Measurements from ENCODE around the gene AQP12B.
A peak's percentile ranks its signal among the peaks of the same experiment; 100 is the strongest.
"Not testable (repeated sequence)": the region's sequence is repeated elsewhere in the genome, so short reads cannot be mapped to it uniquely, and the experiment has no call there.

Gene AQP12B

DNA sequence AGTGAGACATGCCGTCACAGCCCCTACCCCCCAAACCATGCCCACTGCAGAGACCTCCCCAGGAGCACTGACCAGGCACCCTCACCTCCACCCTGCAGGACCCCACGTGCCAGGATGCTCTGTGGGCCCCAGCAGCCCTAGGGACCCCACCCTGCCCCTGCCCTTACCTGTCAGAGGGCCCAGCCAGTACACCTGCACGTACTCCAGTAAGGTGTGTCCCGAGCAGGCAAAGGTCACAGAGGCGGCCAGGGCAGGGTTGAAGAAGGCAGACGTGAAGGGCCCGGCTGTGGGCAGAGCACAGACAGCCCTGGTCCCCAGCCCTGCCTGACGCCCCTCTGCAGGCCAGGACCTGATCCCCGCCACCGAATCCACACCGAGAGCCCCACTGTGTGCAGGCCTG, 2.5 kb downstream of the AQP12B start:
- DNase-seq: not testable (repeated sequence)

DNA sequence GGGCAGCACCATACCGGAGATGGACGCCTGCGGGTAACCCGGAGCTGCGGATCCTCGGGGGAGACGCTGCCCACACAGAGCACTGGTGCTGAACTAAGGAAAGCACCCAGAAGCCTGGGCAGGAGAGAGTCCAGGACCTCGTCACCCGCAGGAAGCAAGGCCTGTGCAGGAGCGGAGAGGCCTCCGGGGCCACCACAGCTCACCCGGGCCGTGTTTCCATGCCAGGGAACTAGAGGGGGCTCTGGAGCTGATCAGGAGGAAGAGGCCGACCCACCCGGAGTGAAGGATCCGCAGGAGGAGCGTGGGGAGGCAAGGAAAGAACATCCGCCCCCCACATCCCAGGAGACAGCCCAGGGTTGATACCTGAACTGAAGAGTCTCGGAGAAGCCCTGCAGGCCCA, 3.8 kb downstream of the AQP12B start:
- not testable (repeated sequence) for DNase-seq

DNA sequence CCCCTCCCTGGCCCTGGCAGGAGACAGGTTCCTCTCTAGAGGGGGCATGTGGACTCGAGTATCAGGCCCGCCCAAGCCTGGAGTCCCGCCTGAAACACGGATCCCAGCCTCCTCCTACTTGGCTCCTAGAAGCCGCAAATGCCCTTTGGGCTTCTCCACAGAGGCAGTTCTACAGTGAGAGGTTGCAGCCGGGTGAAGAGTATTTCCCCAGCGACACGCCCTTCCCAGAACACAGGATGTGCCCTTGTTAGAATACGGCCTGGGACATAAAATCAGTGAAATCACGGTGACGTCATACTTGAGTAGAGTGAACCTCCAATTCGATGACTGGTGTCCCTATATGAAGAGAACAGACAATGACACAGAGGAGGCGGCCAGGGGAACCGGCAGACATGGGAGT, 4.6 kb downstream of the AQP12B start:
- DNase-seq: not testable (repeated sequence)

DNA sequence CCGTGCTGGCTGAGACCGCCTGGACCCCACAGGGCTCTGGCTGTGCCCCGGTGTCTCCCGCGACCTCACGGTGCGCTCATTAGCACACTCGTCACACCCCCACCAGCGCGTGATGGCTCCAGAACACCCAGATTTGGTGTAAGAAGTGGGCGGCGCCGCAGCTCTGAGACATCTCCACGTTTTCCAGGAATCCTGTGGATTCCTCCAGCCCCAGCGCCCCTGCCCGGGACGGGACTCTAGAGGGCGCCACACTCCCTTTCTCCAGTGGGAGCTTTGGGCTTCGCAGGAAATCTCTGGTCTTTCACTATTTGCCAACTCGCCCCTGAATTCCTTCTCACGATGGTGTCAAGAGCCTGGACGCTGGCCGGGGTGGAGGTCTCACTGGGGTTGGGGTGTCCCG, 7.3 kb downstream of the AQP12B start:
- DNase-seq: not testable (repeated sequence)

DNA sequence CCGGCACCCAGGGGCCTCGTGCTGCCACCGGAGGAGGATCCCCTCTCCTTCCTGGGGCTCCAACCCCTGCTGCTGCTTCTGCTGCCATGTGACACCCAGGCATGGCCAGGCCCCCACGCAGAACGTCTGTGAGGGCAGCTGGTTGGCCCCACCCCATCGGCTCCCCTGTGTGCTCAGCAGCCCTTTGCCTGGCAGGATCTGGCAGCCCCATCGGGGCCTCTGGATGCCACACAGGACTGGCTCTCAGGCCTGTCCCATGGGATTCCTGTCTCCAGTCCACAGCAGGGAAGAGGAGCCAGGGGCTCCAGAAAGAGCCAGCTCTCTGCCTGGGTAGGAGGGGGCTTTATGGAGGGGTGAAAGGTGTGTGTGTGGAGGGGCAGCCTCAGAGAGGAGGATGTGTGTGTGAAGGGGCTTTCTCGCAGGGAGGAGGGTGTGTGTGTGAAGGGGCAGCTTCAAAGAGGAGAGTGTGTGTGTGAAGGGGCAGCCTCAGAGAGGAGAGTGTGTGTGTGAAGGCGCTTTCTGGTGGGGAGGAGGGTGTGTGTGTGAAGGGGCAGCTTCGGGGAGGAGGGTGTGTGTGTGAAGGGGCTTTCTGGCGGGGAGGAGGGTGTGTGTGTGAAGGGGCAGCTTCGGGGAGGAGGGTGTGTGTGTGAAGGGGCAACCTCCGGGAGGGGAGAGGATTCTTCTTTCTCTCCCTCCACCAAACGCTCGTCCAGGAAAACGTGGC, 8.1 kb downstream of the AQP12B start:
- not testable (repeated sequence) for DNase-seq

DNA sequence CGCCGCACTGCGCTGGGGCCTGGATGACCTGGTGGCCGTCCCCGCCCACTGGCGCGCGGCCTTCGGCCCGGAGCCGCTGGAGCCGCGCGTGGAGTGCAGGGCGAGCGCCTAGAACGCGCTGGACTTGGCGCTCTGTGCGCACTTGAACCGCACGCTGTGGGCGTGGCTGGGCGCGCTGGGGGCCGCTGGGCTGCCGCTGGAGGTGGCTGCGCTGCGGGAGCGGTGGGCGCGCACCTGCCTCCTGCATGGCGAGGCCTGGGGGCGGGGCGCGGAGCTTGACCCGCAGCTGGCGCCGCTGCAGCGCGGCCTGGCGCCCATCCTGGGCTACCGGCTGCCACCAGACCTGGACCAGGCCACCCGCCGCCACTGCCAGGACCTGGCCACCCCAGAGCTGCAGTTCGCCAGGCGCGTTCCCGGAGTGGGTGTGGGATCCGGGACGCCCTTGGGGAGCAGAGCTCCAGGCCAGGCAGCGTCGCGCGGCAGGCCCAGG, 9.9 kb downstream of the AQP12B start:
- DNase-seq: no peak

DNA sequence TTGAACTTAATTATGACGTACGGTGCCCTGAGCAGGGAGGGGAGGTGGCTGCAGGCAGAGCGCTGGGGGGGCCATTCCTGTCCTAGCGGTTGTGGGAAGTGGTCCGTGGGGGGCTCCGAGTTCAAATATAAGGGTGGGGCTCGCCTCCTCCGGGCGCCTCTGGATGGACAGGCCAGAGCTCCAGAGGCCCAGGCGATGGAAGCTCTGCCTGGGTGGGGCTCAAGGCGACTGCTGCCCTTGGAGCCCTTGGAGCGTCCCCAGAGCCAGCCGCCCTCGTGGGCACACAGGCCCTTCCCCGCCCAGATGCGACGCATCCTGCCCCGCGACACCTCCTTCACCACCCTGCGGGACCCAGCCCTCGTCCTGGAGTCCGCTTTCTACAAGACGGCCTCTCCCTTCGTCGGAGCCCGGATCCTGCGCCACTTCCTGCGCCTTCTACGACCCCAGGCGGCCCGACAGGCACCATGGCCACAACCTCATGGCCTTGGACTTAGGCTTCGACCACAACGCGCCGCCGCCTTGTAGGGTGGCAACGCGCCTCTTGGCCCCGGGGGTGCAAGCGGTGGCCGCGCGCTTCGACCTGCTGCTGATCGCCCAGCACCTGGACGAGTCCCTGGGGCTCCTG, 10.5 kb downstream of the AQP12B start:
- DNase-seq: no peak

DNA sequence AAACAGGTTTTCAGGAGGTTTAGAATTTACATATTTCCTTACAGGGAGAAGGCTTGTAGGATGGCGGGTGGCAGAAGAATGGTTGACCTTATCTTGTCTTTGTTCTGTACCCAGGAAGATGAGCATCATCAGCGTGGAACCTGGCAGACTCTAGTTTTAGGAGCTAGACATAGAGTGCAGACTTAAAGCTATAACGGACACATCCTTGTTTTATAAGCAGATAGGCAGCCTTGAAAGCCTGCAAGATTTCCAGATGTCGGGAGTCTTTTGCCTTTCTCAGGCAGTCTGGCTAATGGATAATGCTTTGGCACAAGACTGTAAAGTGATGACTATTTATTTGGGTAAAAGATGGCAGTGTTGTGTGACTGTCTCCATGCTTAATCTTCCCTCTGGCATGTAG, 11.7 kb downstream of the AQP12B start:
- DNase-seq: no peak

DNA sequence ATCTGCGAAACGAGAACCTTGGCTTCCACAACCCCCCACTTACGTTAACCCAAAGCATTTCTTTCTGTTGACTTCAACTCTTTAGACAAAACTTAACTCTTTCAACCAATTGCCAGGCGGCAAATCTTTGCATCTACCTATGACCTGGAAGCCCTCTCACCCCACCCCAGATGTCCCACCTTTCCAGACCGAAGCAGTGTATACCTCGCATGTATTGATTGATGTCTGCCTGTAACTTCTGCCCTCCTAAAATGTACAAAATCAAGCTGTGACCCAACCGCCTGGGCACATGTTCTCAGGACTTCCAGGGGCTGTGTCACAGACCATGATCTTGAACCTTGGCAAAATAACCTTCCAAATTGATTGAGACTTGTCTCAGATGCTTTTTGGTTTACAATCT, 12.3 kb downstream of the AQP12B start:
- DNase-seq: no peak

DNA sequence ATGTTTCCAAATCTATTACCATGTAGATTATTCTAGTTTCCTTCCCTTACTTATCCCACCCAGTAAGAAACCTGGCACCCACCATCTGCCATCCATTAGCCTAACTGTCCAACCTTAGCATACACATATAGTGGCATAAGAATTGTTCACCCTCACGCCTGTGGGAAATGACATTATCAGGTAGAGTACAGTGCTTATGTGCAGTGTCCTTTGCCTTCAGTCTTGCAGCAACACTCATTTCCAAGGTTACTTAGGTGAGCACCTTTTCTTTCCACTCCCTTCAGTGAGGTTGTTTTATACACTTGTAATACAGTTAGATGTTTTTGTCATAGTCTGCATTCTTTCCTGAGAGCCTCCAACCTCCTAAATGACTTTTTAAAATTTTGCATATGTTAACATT, 18.1 kb downstream of the AQP12B start:
- DNase-seq: no peak

DNA sequence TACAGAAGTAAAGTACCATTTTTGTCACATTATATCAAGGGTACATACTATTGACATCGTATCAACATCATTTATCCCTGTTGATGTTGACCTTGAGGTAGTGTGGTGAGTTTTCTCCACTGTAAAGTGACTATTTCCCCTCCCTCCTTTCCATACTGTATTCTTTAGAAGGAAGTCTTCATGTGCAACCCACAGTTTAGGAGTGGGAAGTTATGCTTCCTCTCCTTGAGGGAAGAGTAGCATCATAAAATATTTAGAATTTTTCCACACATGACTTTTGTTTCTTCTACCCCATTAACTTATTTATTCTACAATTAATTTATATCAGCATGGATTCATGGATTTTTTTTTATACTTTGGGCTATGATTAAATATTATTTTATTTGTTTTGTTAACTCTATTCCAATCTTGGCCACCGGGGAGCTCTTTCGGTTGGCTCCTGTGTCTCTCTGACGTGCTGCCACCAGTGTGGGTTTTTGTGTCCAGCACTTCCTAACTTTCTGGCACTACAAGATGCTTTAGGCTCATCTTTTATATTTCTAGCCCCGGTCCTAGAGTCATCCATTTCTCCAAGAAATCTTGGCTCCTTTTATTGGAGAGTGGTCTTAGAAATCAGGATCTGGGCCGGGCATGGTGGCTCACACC, 19.0 kb downstream of the AQP12B start:
- no peak for DNase-seq

DNA sequence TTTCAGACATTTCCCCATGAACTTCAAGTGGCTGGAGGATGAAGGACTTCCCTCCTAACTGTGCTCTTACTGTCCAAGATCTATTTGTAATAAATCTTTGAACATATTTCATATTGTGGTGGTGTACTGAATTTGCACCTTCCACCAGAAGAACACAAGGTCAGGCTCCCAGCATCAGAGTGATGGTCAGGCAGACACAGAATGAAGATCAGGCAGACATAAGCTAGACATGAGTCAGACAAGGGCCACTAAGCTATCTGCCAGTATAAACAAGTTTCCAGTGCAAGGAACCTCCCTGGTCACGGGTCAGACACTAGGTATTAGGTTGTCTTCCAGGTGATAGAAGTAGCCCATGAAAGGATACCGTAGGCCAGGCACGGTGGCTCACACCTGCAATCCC, 20.0 kb downstream of the AQP12B start:
- no peak for DNase-seq

DNA sequence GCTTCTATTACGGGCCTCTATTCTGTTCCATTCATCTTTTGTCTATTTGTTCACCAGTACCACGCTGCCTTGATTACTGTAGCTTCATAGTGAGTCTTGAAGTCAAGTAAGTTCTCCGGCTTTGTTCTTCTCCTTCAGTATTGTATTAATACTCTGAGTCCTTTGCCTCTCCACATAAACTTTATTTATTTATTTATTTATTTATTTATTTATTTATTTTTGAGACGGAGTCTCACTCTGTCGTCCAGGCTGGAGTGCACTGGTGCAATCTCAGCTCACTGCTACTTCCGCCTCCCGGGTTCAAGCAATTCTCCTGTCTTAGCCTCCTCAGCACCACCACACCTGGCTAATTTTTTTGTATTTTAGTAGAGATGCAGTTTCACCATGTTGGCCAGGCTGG, 22.8 kb downstream of the AQP12B start:
- not testable (repeated sequence) for DNase-seq

DNA sequence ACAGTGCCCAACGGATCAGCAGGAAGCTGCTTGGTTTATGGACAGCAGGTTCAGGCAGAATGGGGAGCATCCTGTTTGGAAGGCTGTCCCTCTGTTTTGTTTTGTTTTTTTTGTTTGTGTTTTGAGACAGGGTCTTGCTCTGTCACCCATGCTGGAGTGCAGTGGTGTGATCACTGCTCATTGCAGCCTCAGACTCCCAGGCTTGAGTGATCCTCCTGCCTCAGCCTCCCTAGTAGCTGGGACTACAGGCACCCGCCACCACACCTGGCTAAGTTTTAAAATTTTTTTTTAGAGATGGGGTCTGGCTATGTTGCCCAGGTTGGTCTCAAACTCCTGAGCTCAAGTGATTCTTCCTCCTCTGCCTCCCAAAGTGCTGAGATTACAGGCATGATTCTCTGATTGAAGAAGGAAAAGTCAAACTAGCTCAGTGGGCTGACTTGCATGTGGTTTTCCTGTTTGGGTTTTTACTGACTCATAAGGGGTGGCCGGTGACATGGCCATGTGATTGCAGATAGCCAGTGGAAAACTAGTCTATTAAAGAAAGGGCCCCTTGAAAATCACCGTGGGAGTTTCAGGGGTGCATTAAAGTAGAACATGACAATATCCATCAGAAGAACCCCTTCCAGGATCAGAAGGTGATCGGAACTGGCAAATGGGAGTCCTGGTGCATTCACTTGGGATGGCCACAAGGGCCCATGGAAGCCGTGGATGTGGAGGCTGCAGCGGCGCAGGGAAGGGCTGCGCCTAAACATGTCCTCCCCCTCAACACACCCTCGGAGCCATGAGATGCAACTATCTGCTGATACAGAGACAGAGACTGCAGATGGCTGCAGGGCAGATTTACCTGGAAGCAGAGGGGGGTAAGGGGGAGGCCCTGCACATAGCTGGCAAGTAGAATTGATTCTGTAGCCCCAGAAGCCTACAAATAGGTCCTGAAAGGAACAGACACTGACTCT, 26.5 kb downstream of the AQP12B start:
- peak in 1 of 2 experiments; percentile 38 for DNase-seq

DNA sequence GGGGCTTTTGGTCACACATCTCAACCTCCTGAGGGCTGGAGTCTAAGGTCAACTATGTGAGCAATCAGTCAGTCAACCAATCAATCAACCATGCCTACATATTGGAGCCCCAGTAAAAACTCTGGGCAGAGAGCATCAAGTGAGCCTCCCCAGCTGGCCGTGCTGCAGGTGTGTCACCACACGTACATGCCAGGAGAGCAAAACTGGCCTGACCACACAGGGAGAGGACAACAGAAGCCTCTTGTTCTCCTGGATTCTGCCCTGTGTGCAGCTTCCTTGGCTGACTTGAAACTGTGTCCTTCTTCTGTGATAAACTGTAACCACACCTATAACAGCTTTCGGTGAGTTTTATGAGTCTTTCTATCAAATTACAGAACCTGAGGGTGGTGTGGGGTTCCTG, 31.5 kb downstream of the AQP12B start:
- peak in 1 of 2 experiments; percentile 11 for DNase-seq

DNA sequence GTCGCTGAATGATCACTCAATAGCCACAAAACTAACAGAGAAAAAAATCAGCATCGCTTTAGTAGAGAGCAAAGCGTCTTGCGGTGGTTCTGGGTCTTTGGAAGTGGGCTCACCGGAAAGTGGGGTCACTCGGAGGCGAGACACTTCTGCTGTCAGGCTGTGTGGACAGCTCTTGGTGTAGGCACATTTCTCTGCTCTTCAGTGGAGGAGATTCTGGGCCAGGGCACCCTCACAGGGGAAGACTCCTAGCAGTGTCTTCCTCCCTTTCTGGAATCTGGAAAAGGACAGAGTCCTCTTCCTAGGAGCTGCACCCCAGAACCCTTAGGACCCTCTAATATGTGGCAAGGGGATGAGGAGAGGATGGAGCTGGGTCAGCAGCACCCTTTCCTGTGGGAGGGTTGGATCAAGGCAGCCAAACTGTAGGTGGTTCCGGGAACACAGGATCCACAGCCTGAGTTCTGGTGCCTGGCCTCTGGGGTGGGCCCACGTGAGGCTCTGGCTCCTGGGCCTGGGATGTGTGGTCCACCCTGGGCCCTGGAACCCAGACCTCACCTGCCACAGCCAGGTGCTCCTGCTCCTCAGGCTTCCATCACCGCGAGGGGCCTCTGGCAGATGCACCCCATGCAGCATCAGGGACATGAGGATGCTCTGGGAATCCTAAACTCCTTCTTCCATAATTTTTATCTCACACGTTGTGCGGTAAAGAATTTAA, 32.3 kb downstream of the AQP12B start:
- no peak for DNase-seq

DNA sequence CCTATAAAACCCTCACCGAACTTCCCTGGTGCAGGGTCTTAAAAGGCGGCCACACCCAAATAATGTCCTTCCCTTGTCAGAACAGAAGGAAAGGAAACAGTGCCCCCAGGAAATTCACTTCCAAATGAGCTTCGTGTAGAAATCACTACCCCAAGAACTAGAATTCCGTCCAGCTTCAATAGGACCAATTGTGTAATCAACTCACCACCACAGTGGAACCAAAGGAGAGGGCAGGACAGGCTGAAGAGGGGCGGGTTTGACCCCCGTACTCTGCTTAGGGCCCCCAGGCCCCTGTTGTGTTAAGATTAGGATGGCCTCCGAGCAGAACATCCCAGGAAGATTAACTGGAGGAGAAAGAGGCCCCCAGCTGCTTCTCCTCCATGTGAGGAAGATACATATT, 33.4 kb downstream of the AQP12B start:
- DNase-seq: no peak

DNA sequence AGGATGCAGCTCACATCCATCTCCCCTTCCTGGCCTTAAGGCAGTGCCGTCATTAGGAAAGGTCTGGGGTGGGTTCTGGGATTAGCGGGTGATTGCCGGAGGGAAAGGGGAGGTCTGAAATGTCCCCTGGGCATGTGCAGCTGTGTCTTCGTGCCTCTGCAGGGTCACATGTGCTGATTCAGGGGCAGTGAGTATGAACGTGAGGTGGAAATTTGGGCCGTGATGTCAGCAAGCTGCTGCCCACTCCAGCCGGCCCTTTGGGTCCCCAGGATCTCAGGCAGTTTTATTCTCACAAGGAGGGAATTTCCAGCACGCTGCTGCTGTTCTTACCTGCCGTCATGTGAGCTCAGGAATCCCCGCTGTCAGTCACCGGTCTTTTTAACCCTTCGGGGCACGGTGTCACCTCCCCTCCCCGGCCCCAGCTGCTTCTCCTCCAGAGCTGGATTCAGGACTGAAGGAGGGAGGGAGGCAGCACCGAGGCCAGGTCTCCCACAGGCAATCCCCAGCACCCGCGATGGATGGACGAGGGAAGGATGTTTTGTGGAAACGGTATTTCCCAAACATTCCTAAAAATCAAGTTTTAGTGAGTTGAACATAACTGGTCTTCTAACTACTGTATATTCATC, 33.9 kb downstream of the AQP12B start:
- no peak for DNase-seq

DNA sequence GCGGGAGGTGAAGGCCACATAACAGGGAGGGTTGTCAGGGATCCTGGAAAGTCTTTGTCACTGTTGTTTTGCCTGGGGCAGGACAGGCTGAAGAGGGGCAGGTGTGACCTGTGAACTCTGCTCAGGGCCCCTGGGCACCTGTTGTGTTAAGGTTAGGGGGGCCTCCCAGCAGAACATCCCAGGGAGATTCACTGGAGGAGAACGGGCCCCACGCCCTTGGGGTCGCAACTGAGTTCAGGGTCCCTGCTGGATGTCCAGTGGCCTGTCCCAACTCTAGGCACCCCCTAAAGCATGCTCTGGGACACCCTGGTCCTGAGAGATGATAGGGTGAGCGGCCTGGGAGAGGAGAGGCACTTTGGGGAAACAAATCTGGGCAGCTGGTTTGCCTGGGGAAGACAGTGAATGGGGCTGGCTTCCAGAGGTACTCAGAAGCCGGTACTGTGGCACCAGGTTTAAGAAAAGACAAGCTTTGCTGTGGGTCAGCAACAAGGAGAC, 34.5 kb downstream of the AQP12B start:
- DNase-seq: peak in 1 of 2 experiments; percentile 8

DNA sequence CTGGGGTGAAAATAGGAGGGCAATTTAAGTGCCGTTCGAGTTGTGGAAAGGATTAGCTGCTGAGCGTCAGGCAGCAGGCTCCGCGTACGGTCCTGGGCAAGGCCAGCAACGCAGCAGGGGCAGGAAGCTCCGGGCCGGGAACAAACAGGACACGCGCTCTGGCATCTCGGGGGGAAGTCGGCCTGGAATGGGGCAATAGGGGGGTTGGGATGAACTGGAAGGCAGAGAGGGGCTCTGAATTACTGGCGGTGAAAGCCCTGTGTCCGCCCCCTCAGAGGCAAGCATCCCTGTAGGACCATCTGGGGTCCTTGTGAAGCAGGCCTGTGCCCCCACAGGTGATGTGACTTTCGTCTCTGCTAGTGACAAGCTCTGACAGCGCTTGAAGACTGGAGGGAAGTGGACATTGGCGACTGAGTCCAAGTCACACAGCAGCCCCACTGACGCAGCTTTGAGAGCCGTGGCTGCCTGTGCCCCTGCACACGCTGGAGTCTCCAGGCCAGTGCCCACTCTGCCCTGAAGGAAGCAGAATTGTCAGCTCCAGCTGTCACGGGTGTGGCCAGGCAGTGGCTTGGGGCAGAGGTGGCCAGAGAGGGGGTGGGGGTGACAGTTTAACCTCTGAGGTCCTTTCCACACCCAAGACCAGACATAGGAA, 35.1 kb downstream of the AQP12B start:
- DNase-seq: peak in 1 of 2 experiments; percentile 11
